IMR-90 (cell line): Measurements from ENCODE around the gene KCTD2. TPM values are rescaled to one million over a fixed set of nuclear protein-coding genes. Genes with fewer than 3 reads are reported as not detected.

Source experiments
- ATAC-seq: fragments of 200-7000 bp; cut with Tn5 transposase; 2 replicates; pipeline ENCODE4 v1.9.1; 2020; ENCODE audit warnings: low read depth, mild to moderate bottlenecking, moderate library complexity
- BruUV-seq: library from RNA; stranded (reverse); fragments of 400-500 nt; replicated peaks from 2 replicates; lab custom pipeline; 2021; lab: Mats Ljungman, UMichigan
- CTCF ChIA-PET: fragments of 300-600 bp; formaldehyde crosslinking; extraction: SDS; loops from one replicate; lab custom pipeline; 2021; ENCODE audit warnings: antibody characterized with exemption; lab: Yijun Ruan, JAX
- POLR2A ChIA-PET: fragments of 300-600 bp; sonication (Branson Sonifier 250); formaldehyde crosslinking; loops from one replicate; lab custom pipeline; 2022; ENCODE audit warnings: antibody characterized with exemption; ENCODE audit not compliant: unreplicated experiment; lab: Charles Lee
- DNase-seq: peaks from one replicate; pipeline ENCODE4 v3.0.0; 2013
- H2AFZ ChIP-seq: replicated peaks from 2 replicates; pipeline ENCODE3; 2013; ENCODE audit warnings: low read length, mild to moderate bottlenecking; ENCODE audit not compliant: poor library complexity
- H2AK5ac ChIP-seq: 2 replicates; pipeline ENCODE4 v1.6.1; 2013; ENCODE audit warnings: low read depth, low read length, inconsistent platforms
- H2AK9ac ChIP-seq: replicated peaks from 2 replicates; pipeline ENCODE3; 2013; ENCODE audit warnings: mild to moderate bottlenecking, low read depth, low read length, moderate library complexity; ENCODE audit not compliant: poor library complexity
- H2BK120ac ChIP-seq: 2 replicates; pipeline ENCODE4 v1.6.1; 2013; ENCODE audit warnings: low read depth, low read length, inconsistent platforms
- H2BK15ac ChIP-seq: 3 replicates; pipeline ENCODE4 v1.6.1; 2013; ENCODE audit warnings: low read depth, low read length, inconsistent platforms
- H2BK20ac ChIP-seq: 2 replicates; pipeline ENCODE4 v1.6.1; 2013; ENCODE audit warnings: low read depth, mild to moderate bottlenecking, inconsistent platforms, low read length, moderate library complexity
- H2BK5ac ChIP-seq: 2 replicates; pipeline ENCODE4 v1.6.1; 2013; ENCODE audit warnings: mild to moderate bottlenecking, low read depth, low read length, inconsistent platforms; ENCODE audit not compliant: poor library complexity, severe bottlenecking
- H3K14ac ChIP-seq: replicated peaks from 2 replicates; pipeline ENCODE4 v1.6.1; 2013; ENCODE audit warnings: low read depth, low read length, inconsistent platforms
- H3K18ac ChIP-seq: 2 replicates; pipeline ENCODE4 v1.6.1; 2013; ENCODE audit warnings: low read depth, low read length, control low read depth
- H3K23ac ChIP-seq: 2 replicates; pipeline ENCODE4 v1.6.1; 2013; ENCODE audit warnings: low read depth, low read length, inconsistent platforms
- H3K27ac ChIP-seq: 2 replicates; pipeline ENCODE4 v1.5.1; 2013; ENCODE audit warnings: mild to moderate bottlenecking, control low read depth, low read length; ENCODE audit not compliant: insufficient read depth
- H3K27me3 ChIP-seq: 2 replicates; pipeline ENCODE4 v1.6.1; 2013; ENCODE audit warnings: low read length; ENCODE audit not compliant: control insufficient read depth, insufficient read depth
- H3K36me3 ChIP-seq: 2 replicates; pipeline ENCODE4 v1.6.1; 2013; ENCODE audit warnings: low read length, mixed read lengths; ENCODE audit not compliant: control insufficient read depth, insufficient read depth
- H3K4ac ChIP-seq: 2 replicates; pipeline ENCODE4 v1.6.1; 2013; ENCODE audit warnings: low read depth, low read length, inconsistent platforms
- H3K4me1 ChIP-seq: 2 replicates; pipeline ENCODE4 v1.6.1; 2013; ENCODE audit warnings: low read length, mixed read lengths; ENCODE audit not compliant: control insufficient read depth, insufficient read depth
- H3K4me2 ChIP-seq: 2 replicates; pipeline ENCODE4 v1.6.1; 2013; ENCODE audit warnings: low read depth, mild to moderate bottlenecking, control low read depth, low read length, moderate library complexity
- H3K4me3 ChIP-seq: 2 replicates; pipeline ENCODE4 v1.5.1; 2013; ENCODE audit warnings: low read depth, mild to moderate bottlenecking, control low read depth, low read length, moderate library complexity; ENCODE audit not compliant: insufficient read depth
- H3K56ac ChIP-seq: 2 replicates; pipeline ENCODE4 v1.6.1; 2013; ENCODE audit warnings: low read length, inconsistent platforms; ENCODE audit not compliant: insufficient read depth; ENCODE audit errors: extremely low read depth
- H3K79me1 ChIP-seq, 2 experiments: 2 replicates each; pipeline ENCODE4 v1.6.1; 2013; ENCODE audit warnings: low read length in 2 of 2, inconsistent platforms in 1 of 2, low read depth in 1 of 2
- H3K9ac ChIP-seq: 2 replicates; pipeline ENCODE4 v1.6.1; 2013; ENCODE audit warnings: low read depth, low read length, control low read depth
- H3K9me1 ChIP-seq: 2 replicates; pipeline ENCODE4 v1.6.1; 2013; ENCODE audit warnings: low read length, inconsistent platforms; ENCODE audit not compliant: insufficient read depth
- H3K9me3 ChIP-seq: 2 replicates; pipeline ENCODE4 v1.6.1; 2013; ENCODE audit warnings: low read length; ENCODE audit not compliant: control insufficient read depth, insufficient read depth
- H4K20me1 ChIP-seq: 2 replicates; pipeline ENCODE4 v1.6.1; 2013; ENCODE audit warnings: low read length, inconsistent platforms; ENCODE audit not compliant: insufficient read depth
- H4K5ac ChIP-seq: 2 replicates; pipeline ENCODE4 v1.6.1; 2013; ENCODE audit warnings: mild to moderate bottlenecking, low read depth, low read length, control low read depth
- H4K8ac ChIP-seq, 2 experiments: 2 replicates each; pipeline ENCODE4 v1.6.1; 2013; ENCODE audit warnings: low read depth in 2 of 2, low read length in 2 of 2, control low read depth in 1 of 2, inconsistent platforms in 1 of 2
- H4K91ac ChIP-seq: 2 replicates; pipeline ENCODE4 v1.6.1; 2013; ENCODE audit warnings: low read depth, low read length, inconsistent platforms; ENCODE audit not compliant: insufficient read depth
- CHD1 ChIP-seq: IDR thresholded peaks from 2 replicates; pipeline ENCODE4 v1.6.1; 2012; ENCODE audit warnings: low read depth, low read length, improper control_type of control experiment
- FOS ChIP-seq: fragments of 150-350 bp; IDR thresholded peaks from 2 replicates; pipeline ENCODE4 v1.6.1; 2016; ENCODE audit warnings: low read depth, low read length
- RFX5 ChIP-seq: IDR thresholded peaks from 2 replicates; pipeline ENCODE4 v1.8.0; 2012; ENCODE audit warnings: low read depth, mild to moderate bottlenecking, low read length, moderate library complexity
- SMC3 ChIP-seq: fragments of 150-350 bp; IDR thresholded peaks from 2 replicates; pipeline ENCODE4 v1.6.1; 2016; ENCODE audit warnings: low read depth, mild to moderate bottlenecking, antibody characterized with exemption, low read length, moderate library complexity
- WGBS, 2 experiments: methylation state at CpG; one replicate each; pipeline versions ENCODE4 v1.1.5 to v1.1.7; 2013; ENCODE audit warnings: missing lambda C conversion rate in 2 of 2; ENCODE audit not compliant: insufficient read length in 1 of 2; ENCODE audit errors: extremely low coverage in 2 of 2; 5-methylcytosine and 5-hydroxymethylcytosine counted together
- dilution Hi-C: fragments of 300-500 bp; cut with HindIII; formaldehyde crosslinking; loops from one replicate; pipeline ENCODE4 v1.14.3; 2018; ENCODE audit warnings: low sequenced_read_pairs; ENCODE audit not compliant: unreplicated experiment
- in situ Hi-C: fragments of 300-500 bp; cut with MboI; formaldehyde crosslinking; loops from 3 replicates; pipeline ENCODE4 v1.14.3; 2019; ENCODE audit warnings: low sequenced_read_pairs, inconsistent platforms, mixed read lengths
- intact Hi-C: fragments of 100-400 bp; cut with micrococcal nuclease; formaldehyde crosslinking; loops from 2 replicates; pipeline ENCODE4 v1.10.0; 2022
- polyA plus RNA-seq, 3 experiments: library from polyadenylated mRNA; depleted of rRNA; stranded (reverse); fragments of >200 nt; gene quantifications; 2 replicates each; pipeline ENCODE4 v1.2.3, GENCODE V29; 2012; ENCODE audit warnings: low replicate concordance in 1 of 3
- total RNA-seq: library from RNA; depleted of rRNA; stranded (reverse); fragments of >200 nt; gene quantifications from 2 replicates; pipeline ENCODE4 v1.2.3, GENCODE V29; 2012
- TF ChIP-seq, protein P1 (sequence below): fragments of 150-350 bp; IDR thresholded peaks from 2 replicates; pipeline ENCODE4 v1.6.1; 2017; ENCODE audit warnings: mild to moderate bottlenecking, antibody characterized with exemption, low read length, low read depth
- TF ChIP-seq, protein P2 (sequence below): fragments of 150-350 bp; IDR thresholded peaks from 2 replicates; pipeline ENCODE4 v1.6.1; 2016; ENCODE audit warnings: low read depth, mild to moderate bottlenecking, low read length, moderate library complexity, borderline replicate concordance

The KCTD2 gene
- total and polyA plus RNA-seq, 2 of the 4 experiments (the other 2 are of a cell fraction), result 9.1 to 18.4 TPM

DNA sequence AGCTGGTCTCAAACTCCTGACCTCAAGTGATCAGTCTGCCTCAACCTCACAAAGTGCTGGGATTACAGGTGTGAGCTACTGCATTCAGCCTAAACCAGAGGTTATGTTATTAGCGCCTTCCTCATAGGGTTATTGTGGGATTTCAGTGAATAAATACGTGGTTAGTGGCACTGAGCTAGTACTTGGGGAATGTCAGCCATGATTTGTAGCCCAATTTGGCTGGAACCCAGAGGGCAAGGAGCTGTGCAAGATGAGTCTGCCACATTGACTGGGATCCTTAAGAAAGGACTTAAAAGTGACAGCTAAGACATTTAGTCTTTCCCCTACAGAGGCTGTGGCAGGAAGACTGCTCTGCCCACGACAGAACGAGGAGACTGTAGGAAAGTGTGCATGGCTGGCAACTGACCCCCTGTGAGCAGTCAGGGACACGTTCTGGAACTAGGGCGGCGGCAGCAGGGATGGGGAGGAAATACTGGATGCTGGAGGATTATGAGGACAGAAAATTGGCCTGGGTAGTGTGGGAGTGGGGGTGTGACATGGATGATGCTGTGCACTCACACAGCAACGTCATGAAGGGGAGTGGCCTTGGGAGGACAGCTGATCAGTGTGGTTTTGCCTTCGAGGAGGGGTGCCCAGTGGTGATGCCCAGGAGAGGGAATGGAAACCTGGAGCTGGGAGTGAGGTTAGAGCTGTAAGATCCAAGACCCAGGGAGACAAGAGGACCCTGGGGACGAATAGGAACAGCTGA is 14.9 kb upstream of the KCTD2 start:
- peak overlapping the region; percentile 38 for H3K4me3 ChIP-seq
- 0 out of 2 replicates have a peak overlapping the region, but pooled peaks have one; percentile 0 for H3K23ac ChIP-seq
- peaks cover 10% of the 10 kb centered on the region for H4K20me1 ChIP-seq
- no TSS peak for BruUV-seq
- peak overlapping the region in 1 of 2 experiments; percentile 37; a peak in 1 of 4 replicates for H4K8ac ChIP-seq
- no peak overlapping the region for H4K91ac ChIP-seq
- peaks cover 13% of the 10 kb centered on the region; the same call in 1 of the 2 replicates for H3K9me1 ChIP-seq
- intact Hi-C loops, result no loop called here
- H2BK15ac ChIP-seq, result no peak overlapping the region
- ATAC-seq, result peak; percentile 21
- WGBS, 2 experiments, result 7% methylated on average over 3 of the region's 10 CpGs; no CpG with 5 or more reads in 1 of the 2 experiments
- ChIA-PET POLR2A (no interaction called here), CTCF (interaction anchor here (1.6 to 2.0 kb wide), 2 partner anchors 44 to 71 kb away, joined by 5 to 9 read pairs; no protein-coding TSS in a partner anchor)
- H2BK5ac ChIP-seq, result peak overlapping the region; percentile 3
- H3K27ac ChIP-seq, result no peak overlapping the region
- 0 out of 2 replicates have a peak overlapping the region, but pooled peaks have one; percentile 0 for H3K9ac ChIP-seq
- in situ Hi-C loops, result no loop called here
- H3K4me1 ChIP-seq, result peaks cover 2% of the 10 kb centered on the region
- peak; percentile 84 for DNase-seq
- H4K5ac ChIP-seq, result peak overlapping the region; percentile 28; the same call in 1 of the 2 replicates
- peak overlapping the region; percentile 84 for H2AFZ ChIP-seq
- H3K14ac ChIP-seq, result no peak overlapping the region; the same call in 1 of the 2 replicates
- H3K18ac ChIP-seq, result 0 out of 2 replicates have a peak overlapping the region, but pooled peaks have one; percentile 7
- H2AK5ac ChIP-seq, result peak overlapping the region; percentile 3; the same call in 1 of the 2 replicates
- no peak overlapping the region for H2BK120ac ChIP-seq
- dilution Hi-C loops, result no loop called here
- H3K9me3 ChIP-seq, result peaks cover 4% of the 10 kb centered on the region; the same call in 1 of the 2 replicates
- peak overlapping the region; percentile 44 for H2AK9ac ChIP-seq
- 0 out of 4 replicates have a peak, but pooled peaks cover 0 to 4% of the 10 kb centered on the region in 2 experiments for H3K79me1 ChIP-seq
- H3K27me3 ChIP-seq, result no peaks in the 10 kb centered on the region
- peak overlapping the region; percentile 79 for H3K4me2 ChIP-seq
- H3K4ac ChIP-seq, result peak overlapping the region; percentile 14; the same call in 1 of the 2 replicates
- TF ChIP-seq SMC3 (no peak), CHD1 (no peak), FOS (no peak), RFX5 (no peak)
- TF ChIP-seq, protein P1, sequence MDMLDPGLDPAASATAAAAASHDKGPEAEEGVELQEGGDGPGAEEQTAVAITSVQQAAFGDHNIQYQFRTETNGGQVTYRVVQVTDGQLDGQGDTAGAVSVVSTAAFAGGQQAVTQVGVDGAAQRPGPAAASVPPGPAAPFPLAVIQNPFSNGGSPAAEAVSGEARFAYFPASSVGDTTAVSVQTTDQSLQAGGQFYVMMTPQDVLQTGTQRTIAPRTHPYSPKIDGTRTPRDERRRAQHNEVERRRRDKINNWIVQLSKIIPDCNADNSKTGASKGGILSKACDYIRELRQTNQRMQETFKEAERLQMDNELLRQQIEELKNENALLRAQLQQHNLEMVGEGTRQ, result peak; percentile 64
- TF ChIP-seq, protein P2, sequence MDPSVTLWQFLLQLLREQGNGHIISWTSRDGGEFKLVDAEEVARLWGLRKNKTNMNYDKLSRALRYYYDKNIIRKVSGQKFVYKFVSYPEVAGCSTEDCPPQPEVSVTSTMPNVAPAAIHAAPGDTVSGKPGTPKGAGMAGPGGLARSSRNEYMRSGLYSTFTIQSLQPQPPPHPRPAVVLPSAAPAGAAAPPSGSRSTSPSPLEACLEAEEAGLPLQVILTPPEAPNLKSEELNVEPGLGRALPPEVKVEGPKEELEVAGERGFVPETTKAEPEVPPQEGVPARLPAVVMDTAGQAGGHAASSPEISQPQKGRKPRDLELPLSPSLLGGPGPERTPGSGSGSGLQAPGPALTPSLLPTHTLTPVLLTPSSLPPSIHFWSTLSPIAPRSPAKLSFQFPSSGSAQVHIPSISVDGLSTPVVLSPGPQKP, result no peak
- no peak overlapping the region for H3K56ac ChIP-seq
- no peaks in the 10 kb centered on the region for H3K36me3 ChIP-seq
- H2BK20ac ChIP-seq, result no peak overlapping the region
